Measurements from ENCODE around the gene AZU1.
"Not testable (repeated sequence)": the region's sequence is repeated elsewhere in the genome, so short reads cannot be mapped to it uniquely, and the experiment has no call there.

The AZU1 gene

DNA sequence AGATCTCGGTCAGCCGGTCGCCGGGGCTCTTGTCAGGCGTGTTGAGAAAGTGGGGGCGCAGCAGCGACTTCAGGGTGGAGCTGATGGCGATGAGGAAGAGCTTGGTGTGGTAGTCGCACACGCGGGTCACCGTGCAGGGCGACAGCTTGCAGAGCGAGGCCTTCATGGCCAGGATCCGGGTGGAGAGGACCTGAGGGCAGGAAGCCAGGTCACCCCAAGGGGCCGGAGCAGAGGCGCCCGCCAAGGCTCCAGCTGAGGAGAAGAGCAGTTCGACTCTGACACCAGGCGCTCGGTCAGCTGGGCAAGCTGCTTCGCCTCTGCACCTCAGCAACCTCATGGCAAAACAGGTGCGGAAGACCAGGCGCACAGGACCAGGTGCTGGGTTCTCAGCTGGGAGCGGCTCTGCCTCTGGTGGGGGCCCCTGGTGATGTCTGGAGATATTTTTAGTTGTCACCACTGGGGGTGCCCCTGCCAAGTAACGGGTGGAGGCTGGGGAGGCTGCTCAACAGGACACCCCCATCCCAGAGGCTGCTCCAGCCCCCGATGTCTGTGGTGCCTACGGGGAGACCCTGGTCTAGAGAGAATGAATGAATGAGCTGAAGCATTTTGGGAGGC lies 47.7 kb downstream of the AZU1 start:
- H3K4me3 ChIP-seq (ENCODE audit: low read length), result no peak overlapping the region
- TF ChIP-seq, protein P1, sequence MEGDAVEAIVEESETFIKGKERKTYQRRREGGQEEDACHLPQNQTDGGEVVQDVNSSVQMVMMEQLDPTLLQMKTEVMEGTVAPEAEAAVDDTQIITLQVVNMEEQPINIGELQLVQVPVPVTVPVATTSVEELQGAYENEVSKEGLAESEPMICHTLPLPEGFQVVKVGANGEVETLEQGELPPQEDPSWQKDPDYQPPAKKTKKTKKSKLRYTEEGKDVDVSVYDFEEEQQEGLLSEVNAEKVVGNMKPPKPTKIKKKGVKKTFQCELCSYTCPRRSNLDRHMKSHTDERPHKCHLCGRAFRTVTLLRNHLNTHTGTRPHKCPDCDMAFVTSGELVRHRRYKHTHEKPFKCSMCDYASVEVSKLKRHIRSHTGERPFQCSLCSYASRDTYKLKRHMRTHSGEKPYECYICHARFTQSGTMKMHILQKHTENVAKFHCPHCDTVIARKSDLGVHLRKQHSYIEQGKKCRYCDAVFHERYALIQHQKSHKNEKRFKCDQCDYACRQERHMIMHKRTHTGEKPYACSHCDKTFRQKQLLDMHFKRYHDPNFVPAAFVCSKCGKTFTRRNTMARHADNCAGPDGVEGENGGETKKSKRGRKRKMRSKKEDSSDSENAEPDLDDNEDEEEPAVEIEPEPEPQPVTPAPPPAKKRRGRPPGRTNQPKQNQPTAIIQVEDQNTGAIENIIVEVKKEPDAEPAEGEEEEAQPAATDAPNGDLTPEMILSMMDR (conservative IDR thresholded peaks at IDR 0.05; ENCODE audit: low read depth, low read length), result no peak
- DNase-seq (ENCODE audit: low read depth), result no peak

DNA sequence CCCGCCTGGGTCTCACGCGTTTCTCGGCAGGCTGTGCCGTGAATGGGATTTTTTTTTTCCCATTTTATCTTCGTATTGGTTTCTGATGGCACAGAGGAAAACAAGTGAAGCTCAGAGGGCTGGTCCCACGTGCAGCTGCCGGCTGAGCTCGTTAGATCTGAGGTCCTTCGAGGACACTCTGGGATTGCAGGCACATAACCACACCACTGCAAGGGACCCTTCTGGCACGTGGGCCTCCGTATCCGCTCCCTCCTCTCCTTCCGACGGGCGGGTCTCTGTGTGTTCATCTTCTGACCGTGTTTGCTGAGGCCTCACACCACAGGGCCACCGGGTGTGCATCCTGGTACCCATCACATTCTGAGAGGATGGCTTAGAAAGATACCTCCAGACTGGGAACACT lies 48.5 kb downstream of the AZU1 start:
- TF ChIP-seq, protein P1 (conservative IDR thresholded peaks at IDR 0.05; ENCODE audit: low read depth, low read length), result no peak
- no peak for DNase-seq (ENCODE audit: low read depth)

DNA sequence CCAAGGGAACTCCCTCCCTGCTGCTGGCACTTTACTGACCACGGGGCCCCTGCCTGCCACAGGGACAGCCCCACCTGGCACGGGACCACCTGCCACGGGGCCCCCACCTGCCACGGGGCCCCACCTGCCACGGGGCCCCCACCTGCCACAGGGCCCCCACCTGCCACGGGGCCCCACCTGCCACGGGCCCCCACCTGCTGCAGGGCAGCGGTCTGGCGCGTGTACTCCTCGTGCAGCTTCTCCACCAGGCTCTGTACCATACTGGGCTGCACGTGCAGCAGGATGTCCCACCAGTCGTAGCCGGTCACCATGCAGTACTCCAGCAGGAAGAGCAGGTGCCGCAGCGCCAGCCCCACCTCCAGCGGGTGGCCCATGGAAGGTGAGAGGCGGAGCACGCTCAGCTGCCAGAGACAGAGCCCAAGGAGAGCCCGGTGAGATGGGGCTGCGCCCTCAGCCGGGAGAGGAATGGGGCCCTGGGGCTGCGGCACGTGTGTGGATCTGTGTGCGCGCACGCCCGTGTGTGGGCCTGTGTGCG lies 49.2 kb downstream of the AZU1 start:
- no peak for DNase-seq (ENCODE audit: low read depth)
- TF ChIP-seq, protein P1 (conservative IDR thresholded peaks at IDR 0.05; ENCODE audit: low read depth, low read length), result no peak
- H3K4me3 ChIP-seq (ENCODE audit: low read length), result no peak overlapping the region

More for the DNA sequence above, 48.5 kb downstream of the AZU1 start:
- H3K4me3 ChIP-seq (ENCODE audit: low read length), result no peak overlapping the region

DNA sequence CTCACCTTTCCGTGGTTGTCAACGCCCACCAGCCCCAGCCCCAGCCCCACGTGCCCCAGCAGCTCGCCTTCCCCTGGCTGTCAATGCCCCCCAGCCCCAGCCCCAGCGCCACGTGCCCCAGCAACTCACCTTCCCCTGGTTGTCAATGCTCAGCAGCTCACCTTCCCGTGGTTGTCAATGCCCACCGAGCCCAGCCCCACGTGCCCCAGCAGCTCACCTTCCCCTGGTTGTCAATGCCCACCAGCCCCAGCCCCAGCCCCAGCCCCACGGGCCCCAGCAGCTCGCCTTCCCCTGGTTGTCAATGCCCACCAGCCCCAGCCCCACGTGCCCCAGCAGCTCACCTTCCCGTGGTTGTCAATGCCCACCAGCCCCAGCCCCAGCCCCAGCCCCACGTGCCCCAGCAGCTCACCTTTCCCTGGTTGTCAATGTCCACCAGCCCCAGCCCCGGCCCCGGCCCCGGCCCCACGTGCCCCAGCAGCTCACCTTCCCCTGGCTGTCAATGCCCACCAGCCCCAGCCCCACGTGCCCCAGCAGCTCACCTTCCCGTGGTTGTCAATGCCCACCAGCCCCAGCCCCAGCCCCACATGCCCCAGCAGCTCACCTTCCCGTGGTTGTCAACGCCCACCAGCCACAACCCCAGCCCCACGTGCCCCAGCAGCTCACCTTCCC lies 50.5 kb downstream of the AZU1 start:
- DNase-seq (ENCODE audit: low read depth); H3K4me3 ChIP-seq (ENCODE audit: low read length): not testable (repeated sequence)

DNA sequence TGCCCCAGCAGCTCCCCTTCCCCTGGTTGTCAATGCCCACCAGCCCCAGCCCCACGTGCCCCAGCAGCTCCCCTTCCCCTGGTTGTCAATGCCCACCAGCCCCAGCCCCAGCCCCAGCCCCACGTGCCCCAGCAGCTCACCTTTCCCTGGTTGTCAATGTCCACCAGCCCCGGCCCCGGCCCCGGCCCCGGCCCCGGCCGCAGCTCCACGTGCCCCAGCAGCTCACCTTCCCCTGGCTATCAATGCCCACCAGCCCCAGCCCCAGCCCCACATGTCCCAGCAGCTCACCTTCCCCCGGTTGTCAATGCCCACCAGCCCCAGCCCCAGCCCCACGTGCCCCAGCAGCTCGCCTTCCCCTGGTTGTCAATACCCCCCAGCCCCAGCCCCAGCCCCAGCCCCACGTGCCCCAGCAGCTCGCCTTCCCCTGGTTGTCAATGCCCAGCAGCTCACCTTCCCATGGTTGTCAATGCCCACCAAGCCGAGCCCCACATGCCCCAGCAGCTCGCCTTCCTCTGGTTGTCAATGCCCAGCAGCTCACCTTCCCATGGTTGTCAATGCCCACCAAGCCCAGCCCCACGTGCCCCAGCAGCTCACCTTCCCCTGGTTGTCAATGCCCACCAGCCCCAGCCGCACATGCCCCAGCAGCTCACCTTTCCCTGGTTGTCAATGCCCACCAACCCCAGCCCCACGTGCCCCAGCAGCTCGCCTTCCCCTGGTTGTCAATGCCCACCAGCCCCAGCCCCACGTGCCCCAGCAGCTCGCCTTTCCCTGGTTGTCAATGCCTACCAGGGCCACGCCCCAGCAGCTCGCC lies 51.3 kb downstream of the AZU1 start:
- DNase-seq (ENCODE audit: low read depth); H3K4me3 ChIP-seq (ENCODE audit: low read length): not testable (repeated sequence)

DNA sequence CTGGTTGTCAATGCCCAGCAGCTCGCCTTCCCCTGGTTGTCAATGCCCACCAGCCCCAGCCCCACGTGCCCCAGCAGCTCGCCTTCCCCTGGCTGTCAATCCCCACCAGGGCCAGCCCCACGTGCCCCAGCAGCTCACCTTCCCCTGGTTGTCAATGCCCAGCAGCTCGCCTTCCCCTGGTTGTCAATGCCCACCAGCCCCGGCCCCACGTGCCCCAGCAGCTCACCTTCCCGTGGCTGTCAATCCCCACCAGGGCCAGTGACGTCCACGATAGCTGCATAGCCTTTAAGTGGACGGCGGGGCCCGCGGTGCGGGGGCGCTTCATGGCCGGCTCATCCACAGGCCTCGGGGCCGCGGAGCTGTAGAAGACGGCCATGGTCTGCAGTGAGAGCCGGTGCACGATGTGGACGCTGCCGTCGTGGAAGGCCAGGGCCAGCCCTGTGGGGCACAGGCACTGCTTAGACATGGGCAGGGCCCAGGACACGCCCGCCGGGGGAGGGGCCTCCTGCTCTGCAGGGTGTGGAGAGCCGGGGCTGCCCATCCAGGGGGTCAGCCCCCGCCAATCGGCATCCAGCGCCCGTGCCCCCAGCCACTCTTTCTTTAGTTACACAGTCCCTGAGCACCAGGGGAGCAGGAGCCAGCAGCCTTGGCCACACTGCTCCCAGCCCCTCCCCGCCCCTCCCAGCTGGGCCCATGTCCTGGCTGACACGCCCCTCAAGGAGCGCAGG lies 52.2 kb downstream of the AZU1 start:
- DNase-seq (ENCODE audit: low read depth), result no peak
- TF ChIP-seq, protein P1 (conservative IDR thresholded peaks at IDR 0.05; ENCODE audit: low read depth, low read length), result no peak
- H3K4me3 ChIP-seq (ENCODE audit: low read length), result no peak overlapping the region
